OCI-LY7 (cell line): ENCODE data around the gene LARP1.

Experiments used
- CTCF ChIP-seq: fragments of 200-600 bp; sonication (generic); conservative IDR thresholded peaks from 2 replicates; pipeline ENCODE4 v1.5.1; 2014; ENCODE audit warnings: mild to moderate bottlenecking, antibody characterized with exemption, low read length, moderate library complexity, mixed read lengths
- EZH2phosphoT487 ChIP-seq: fragments of 200-600 bp; sonication (generic); IDR thresholded peaks from 2 replicates; pipeline ENCODE4 v1.6.1; 2018; ENCODE audit warnings: low read depth, borderline replicate concordance, mild to moderate bottlenecking, mixed run types, antibody characterized with exemption, low read length, moderate library complexity, mixed read lengths

GRCh38 chr5:154740957-154741356, 14.2 kb upstream of the LARP1 start:
- TF ChIP-seq CTCF = no peak
- no peak for TF ChIP-seq EZH2phosphoT487
